OCI-LY1 (cell line): Measurements from ENCODE around the gene BCL2.

Experiments
- EZH2 ChIP-seq: fragments of 200-600 bp; sonication (generic), shearing (Covaris generic); IDR thresholded peaks from 2 replicates; pipeline ENCODE4 v1.8.0; 2017; ENCODE audit warnings: borderline replicate concordance, mixed run types, mild to moderate bottlenecking, antibody characterized with exemption, low read length, moderate library complexity, mixed read lengths
- TF ChIP-seq, protein P1 (sequence below): fragments of 200-600 bp; sonication (generic), shearing (Covaris generic); IDR thresholded peaks from 2 replicates; pipeline ENCODE4 v1.5.1; 2017; ENCODE audit warnings: mild to moderate bottlenecking, antibody characterized with exemption, low read length, moderate library complexity, mixed read lengths

DNA sequence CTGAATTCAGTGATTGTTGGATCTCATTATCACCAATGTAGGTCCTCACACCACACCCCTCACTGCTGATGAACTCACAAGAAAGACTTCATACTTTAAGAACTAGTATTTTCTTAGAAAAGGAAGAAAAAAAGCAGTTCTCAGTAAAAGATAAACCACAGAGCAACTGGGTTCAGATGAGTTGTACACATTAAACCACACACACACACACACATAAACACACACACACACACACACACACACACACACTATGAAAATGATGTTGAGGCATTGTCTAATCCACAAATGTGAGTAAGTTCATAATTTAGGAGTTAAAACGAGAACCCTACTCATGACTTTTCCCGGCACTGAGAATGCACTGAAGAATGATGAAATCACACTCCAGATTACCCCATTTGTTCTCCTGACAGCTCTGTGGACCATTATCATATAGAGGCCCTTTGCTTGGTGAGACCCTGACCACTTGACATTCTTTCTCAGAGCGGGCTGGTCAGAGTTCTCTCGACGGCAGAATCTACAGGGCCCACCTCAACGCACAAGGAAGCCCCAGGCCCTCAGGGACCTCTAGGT lies 106.2 kb downstream of the BCL2 start:
- TF ChIP-seq, protein P1, sequence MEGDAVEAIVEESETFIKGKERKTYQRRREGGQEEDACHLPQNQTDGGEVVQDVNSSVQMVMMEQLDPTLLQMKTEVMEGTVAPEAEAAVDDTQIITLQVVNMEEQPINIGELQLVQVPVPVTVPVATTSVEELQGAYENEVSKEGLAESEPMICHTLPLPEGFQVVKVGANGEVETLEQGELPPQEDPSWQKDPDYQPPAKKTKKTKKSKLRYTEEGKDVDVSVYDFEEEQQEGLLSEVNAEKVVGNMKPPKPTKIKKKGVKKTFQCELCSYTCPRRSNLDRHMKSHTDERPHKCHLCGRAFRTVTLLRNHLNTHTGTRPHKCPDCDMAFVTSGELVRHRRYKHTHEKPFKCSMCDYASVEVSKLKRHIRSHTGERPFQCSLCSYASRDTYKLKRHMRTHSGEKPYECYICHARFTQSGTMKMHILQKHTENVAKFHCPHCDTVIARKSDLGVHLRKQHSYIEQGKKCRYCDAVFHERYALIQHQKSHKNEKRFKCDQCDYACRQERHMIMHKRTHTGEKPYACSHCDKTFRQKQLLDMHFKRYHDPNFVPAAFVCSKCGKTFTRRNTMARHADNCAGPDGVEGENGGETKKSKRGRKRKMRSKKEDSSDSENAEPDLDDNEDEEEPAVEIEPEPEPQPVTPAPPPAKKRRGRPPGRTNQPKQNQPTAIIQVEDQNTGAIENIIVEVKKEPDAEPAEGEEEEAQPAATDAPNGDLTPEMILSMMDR: no peak
- TF ChIP-seq EZH2: no peak
